Measurements from ENCODE around the gene CLOCK.
A peak's percentile ranks its signal among the peaks of the same experiment; 100 is the strongest.

The CLOCK gene

DNA sequence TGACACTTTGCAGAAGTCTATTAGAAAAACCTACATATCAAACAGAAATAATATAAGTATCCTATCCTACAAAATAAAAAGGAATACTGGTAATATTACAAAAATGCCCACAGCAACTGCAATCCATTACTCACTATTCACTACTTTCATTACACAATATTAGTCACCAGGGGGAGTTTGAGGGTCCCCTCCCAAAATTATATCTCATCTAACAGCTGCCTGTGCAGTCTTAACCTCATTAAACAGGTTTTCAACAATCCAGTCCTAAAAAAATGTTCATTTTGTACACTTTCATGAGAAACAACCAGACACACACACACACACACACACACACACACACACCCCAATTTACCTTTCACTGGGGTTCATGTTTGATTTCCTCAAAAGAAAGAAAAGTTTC, 2.9 kb downstream of the CLOCK start:
- peak overlapping the region; percentile 96 for H3K27ac ChIP-seq
- DNase-seq (ENCODE audit: low read depth, low spot score), result no peak

DNA sequence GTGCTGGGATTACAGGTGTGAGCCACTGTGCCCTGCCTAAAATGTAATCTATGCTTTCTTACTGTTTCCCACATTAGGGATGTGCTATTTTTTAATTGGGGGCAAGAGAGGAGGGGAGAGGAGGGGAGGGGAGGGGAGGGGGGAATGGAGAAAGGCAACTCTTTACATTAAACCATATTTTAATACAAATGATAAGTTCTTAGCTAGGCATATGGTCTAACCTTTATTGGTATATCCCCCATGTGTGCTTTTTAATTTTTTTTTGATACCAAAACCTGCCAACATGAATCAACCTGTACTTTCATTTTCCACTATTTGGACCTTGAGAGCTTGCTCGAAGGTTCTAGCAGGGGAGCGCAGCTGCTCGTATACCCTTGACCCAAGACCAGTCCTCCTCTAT, 6.4 kb downstream of the CLOCK start:
- no peak overlapping the region for H3K27ac ChIP-seq

DNA sequence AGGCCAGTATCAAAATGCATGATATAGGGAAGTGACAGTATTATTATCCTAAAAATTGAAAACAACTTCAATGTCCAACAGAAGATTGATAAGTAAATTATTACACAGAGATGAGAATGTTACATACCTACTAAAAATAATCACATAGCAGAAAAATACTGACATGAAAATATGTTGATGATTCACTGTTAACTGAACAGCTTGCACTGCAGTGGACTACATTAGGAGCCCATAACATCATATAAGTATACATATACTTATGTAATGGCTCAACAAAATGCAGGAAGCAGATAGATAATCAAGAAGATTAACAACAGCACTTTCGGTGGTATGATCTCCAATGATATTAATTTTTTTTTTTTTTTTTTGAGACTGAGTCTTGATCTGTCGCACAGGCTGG, 7.1 kb downstream of the CLOCK start:
- H3K27ac ChIP-seq, result no peak overlapping the region
- no peak for DNase-seq (ENCODE audit: low read depth, low spot score)

More for the DNA sequence above, 6.4 kb downstream of the CLOCK start:
- DNase-seq (ENCODE audit: low read depth, low spot score), result no peak

DNA sequence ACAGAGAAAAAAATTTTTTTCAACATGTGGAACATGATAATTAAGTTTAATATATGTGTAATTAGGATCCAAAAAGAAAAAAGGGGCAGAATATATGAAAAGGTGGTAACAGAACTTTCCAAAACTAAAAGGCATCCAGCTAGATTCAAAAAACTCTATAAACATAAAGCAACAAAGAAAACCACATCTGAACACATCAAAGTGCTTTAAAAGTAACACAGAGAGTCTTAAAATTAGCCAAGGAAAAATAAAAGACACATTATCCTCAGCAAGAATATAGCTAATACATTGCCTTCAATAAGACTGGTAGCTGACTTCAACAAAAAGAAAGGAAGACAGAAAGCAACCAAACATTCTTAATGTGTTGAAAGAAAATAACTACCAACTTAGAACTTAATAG, 8.2 kb downstream of the CLOCK start:
- DNase-seq (ENCODE audit: low read depth, low spot score), result no peak
- H3K27ac ChIP-seq, result no peak overlapping the region

DNA sequence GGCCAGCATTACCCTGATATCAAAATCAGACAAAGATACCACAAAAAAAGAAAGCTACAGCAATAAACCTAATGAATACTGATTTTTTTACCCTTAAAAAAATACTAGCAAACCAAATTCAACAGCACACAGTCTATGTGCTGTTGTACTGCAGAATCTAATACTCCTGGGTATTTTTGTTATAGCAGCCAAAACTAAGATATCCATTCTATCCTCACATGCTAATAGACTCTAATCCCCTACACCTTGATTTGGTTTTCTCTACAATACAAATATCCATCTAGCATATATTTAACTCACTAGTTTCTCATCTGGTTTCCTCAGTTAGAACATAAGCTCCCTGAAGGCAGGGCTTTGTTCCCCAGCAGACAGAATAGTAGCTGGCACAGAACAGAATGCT, 12.4 kb downstream of the CLOCK start:
- H3K27ac ChIP-seq, result no peak overlapping the region
- DNase-seq (ENCODE audit: low read depth, low spot score), result no peak

DNA sequence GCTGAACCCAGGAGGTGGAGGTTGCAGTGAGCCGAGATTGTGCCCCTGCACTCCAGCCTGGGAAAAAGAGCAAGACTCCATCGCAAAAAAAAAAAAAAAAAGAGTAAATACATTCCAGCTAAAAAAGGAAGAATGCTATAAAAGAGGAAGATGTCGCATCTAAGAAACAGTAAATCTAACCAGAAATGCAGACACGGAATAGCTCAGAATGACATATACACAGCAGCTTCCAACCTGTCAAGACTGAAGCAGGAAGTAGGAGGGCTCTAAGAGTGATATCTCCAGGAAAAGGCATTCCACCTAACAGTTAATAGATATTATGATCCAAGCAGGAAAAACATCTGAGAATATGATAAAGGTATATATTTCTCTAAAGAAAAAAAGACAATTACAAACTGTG, 16.0 kb downstream of the CLOCK start:
- no peak for DNase-seq (ENCODE audit: low read depth, low spot score)
- no peak overlapping the region for H3K27ac ChIP-seq

DNA sequence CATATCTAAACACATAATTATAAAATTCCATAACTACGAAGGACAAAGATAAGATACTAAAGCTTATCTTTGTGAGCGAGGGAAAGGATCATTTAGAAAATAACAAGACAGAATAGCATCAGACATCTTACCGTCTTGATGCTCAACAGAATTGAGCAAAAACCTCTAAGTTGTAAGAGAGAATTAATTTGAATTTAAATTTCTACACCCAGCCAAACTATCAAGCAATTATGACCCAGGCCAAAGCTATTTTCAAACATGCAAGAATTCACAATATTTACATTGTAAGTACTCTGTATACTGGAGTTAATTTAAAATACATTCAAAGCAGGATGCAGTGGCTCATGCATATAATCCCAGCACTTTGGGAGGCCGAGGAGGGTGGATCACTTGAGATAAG, 16.5 kb downstream of the CLOCK start:
- no peak overlapping the region for H3K27ac ChIP-seq
- DNase-seq (ENCODE audit: low read depth, low spot score), result no peak

DNA sequence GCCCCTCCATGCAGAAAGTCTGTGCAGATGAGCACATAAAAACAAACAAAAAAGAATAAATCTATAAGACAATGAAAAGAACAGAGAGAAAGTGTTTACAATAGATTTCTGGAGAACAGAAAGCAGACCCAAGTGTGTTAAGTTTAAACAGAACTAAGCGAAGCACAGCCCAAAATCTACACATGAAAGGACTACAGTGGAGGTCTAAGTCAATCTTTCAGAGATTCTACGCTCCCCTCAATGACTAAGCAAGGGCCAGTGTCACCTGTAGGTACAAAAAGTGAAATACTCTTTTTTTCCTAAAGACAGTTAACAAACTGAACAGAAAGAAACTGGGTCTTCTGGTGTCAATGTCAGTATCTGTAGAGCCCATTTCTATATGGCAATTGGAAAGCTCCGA, 18.2 kb downstream of the CLOCK start:
- no peak for DNase-seq (ENCODE audit: low read depth, low spot score)
- H3K27ac ChIP-seq, result no peak overlapping the region

DNA sequence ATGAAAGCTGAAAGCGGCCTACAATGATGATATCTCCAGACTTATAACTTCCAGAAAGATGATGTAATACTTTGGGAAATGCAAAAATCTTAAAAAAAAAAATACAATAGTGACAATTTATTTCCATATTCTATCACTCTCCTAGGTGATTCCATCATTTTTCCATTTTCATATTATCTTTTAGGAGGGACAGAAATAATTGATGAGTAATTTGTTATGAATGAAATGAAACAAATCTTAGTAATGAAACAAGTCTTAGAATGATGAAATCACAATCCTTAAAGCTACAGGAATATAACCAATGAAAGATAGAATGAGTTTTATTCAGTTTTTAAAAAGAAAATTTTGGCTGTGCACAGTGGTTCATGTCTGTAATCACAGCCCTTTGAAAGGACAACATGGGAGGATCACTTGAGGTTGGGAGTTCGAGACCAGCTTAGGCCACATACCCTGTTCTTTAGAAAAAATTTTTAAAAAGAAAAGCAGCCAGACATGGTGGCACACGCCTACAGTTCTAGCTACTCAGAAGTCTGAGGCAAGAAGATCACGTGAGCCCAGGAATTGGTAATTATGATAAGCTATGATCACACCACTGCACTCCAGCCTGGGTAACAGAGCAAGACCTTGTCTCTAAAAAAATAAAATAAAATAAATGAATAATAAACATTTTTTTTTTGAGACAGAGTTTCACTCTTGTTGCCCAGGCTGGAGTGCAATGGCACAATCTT, 21.7 kb downstream of the CLOCK start:
- no peak for DNase-seq (ENCODE audit: low read depth, low spot score)
- peak overlapping the region; percentile 66 for H3K27ac ChIP-seq

DNA sequence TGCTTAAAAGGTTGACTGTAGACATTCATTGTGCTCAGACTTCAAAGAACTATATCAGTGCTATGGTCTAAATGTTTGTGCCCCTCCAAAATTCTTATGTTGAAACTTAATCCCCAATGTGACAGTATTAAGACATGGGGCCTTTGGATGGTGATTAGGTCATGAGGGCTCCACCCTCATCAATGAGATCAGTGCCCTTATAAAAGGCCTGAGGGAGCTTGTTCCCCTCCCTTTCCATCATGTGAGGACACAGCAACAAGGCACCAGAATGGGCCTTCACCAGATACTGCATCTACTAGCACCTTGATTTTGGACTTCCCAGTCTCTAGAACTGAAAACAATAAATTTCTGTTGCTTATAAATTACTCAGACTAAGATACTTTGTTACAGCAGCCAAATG, 28.3 kb downstream of the CLOCK start:
- no peak for DNase-seq (ENCODE audit: low read depth, low spot score)
- no peak overlapping the region for H3K27ac ChIP-seq

DNA sequence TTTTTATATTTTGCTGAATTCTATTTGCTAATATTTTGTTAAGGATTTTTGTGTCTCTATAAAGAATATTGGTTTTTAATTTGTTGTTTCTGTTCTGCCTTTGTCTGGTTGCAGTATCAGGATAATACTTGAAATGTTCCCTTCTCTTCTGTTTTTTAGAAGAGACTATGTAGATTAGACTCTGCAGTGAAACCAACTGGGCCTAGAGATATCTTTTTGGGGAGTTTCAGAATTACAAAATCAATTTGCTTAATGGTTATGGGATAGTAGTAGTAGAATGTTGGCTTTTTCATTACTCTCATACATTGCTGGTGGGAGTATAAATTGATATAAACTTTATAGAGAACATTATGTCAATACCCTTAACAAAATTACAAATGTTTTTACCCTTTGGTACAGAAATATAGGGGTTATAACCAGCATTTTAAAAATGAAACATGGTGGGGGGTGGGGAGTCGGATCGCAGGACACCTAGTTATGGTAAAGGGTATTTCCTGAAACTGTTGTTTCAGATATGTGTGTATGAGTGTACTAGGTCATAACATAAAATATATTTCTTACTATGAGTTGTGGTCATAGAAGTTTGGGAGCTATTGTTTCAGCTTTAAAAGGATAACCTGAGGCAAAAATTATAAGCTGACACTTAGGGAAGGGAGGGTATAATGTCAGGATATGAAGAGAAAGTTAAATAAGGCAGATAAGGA, 29.0 kb downstream of the CLOCK start:
- no peak for DNase-seq (ENCODE audit: low read depth, low spot score)

DNA sequence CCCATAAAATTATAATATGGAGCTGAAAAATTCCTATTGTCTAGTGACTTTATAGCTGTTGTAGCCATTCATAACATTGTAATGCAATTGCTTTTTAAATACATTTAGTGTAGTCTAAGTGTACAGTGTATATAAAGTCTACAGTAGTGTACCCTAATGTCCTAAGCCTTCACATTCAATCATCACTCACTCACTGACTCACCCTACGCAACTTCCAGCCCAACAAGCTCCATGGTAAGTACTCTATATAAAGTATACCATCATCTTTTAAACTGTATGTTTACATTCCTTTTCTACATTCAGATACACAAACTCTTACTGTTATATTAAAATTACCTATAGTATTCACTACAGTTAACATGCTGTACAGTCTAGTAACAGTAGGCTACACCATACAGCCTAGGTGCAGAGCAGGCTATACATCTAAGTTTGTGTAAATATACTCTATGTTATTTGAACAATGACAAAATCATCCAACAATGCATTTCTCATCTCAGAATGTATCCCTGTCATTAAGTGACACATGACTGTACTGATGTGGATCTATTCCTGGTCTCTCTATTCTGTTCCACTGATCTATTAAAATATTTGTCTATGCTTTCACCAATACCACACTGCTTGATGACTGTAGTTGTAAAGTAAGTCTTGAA, 33.7 kb downstream of the CLOCK start:
- peak overlapping the region; percentile 13 for H3K27ac ChIP-seq
- DNase-seq (ENCODE audit: low read depth, low spot score), result no peak

More for the DNA sequence above, 29.0 kb downstream of the CLOCK start:
- no peak overlapping the region for H3K27ac ChIP-seq

DNA sequence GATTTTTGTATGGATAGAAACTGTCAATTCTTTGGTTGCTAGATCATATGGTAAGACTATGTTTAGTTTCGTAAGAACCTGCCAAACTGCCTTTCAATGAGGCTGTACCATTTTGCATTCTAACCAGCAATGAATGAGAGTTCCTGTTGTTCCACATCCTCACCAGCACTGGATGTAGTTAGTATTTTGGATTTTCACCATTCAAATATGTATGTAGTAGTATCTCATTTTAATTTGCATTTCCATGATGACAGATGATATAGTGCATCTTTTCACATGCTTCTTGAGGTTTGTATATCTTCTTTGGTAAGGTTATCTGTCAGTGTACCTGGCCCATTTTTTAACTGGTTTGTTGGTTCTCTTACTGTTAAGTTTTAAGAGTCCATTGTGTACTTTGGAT, 34.6 kb downstream of the CLOCK start:
- no peak for DNase-seq (ENCODE audit: low read depth, low spot score)
- H3K27ac ChIP-seq, result no peak overlapping the region

DNA sequence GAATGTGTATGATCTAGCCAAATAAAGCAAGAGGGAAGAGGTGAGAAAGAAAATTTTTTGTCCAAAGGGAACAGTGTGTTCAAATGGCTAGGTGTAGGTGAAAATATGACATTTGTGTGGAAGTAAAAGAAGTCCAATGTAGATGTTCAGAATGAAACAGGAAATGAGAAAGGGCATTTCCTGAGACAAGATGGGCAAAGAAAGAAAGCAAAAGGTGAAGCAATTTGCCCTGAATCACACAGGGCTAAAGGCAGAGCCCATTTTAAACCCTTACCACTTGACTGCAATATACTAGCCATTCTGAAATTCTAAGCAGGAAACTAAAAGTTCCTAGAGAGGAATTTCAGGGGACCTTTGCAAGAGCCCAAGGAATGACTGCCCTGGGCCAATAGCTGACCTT, 36.0 kb downstream of the CLOCK start:
- no peak overlapping the region for H3K27ac ChIP-seq
- DNase-seq (ENCODE audit: low read depth, low spot score), result no peak

DNA sequence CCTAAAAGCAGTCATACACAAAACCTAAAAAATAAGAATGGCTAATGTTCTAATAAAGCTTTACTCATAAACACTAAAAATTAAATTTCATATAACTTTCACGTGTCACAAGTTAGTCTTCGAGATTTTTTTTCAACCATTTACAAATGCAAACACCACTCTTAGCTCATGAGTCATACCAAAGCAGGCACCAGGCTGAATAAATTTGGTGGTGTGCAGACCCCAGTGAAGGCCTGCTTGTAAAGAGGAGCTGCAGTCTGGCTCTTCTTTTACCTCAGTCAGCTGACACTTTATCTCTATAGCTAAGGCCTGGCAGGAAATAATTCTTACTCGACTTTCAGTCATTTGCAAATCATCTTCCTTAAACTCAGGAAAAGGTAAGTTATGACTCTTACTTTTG, 37.4 kb downstream of the CLOCK start:
- H3K27ac ChIP-seq, result no peak overlapping the region
- DNase-seq (ENCODE audit: low read depth, low spot score), result no peak

DNA sequence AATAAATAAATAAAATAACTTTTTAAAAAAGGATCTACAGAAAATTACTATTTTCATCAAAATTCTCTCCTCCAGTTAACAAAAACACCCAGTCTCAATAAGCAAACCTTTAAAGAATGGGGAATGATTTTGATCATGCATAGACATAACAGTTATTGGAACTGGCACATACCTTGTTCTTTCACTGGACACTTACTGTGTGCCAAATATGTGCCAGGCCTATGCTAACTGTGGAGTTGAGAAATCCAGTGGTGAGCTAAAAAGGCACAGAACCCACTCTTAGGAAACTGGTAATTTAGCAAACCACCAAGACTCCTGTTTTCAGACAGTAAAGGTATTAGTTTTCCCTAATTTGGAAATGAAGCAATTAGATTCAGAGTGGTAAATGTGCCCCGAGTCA, 39.1 kb downstream of the CLOCK start:
- H3K27ac ChIP-seq, result no peak overlapping the region

DNA sequence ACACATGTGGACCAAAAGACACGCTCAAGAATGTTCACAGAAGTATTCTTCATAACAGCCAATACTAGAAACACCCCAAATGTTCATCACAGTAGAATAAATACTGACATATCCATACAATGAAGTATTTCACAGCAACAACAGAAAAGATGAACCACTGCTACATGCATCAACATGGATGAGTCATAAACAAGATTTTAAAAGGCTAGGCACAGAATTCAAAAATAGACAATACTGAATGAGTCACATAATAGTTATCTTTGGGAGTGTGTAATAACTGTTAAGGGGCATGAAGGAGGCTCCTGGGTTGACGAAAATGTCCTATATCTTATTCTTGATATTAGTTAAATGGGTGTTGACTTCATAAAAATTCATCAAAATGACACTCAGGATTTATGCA, 43.5 kb downstream of the CLOCK start:
- DNase-seq (ENCODE audit: low read depth, low spot score), result peak; percentile 40
- peak overlapping the region; percentile 21 for H3K27ac ChIP-seq

More for the DNA sequence above, 39.1 kb downstream of the CLOCK start:
- no peak for DNase-seq (ENCODE audit: low read depth, low spot score)

DNA sequence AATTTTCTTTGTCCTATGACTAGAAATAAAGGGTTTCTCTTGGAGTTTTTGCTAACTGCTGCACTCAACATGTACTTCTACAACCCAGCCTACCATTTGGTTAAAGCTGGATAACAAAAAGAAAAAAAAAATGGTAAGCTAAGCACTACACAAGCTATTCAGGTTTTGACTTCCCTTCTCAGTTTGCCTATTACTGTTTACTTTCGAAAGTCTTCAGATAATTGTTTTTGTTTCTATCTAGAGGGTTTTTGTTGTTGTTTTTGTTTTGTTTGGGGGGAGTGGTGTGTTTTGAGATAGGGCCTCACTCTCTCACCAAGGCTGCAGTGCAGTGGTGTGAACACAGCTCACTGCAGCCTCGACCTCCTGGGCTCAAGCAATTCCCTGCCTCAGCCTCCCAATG, 46.6 kb downstream of the CLOCK start:
- DNase-seq (ENCODE audit: low read depth, low spot score), result no peak
- H3K27ac ChIP-seq, result no peak overlapping the region

DNA sequence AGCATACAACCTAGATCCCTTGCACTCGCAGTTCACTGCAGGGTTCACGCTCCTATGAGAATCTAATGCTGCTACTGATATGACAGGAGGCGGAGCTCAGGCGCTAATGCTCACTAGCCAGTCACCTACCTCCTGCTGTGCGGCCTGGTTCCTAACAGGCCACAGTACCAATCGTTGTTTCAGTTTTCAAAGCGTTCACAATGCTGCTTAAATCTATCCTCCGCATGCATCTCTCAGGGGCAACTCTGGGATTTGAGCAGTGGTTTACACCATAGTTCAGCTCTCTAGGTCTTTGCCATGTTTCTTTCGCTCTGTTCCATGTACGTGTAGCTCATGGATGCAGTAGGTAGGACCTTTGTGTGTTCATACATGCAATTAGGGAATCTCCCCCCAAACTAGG, 47.2 kb downstream of the CLOCK start:
- no peak for DNase-seq (ENCODE audit: low read depth, low spot score)
- no peak overlapping the region for H3K27ac ChIP-seq

DNA sequence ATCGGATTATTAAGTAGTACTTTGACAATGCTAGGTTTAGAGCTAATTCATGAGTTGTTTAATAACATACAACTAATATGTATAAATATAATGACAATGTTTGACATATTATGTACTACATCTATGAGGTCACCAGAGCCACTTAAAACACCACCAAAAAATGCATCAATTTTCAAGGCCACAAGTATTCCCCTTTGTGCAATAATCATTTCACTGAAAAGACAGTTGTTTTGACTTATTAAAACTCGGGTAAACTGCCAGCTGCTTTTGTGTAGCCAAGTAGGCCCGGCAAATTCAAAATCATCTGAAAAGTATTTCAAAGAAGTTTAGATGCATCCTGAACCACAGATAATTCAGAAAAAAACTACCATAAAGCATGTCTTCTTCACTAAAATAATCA, 48.7 kb downstream of the CLOCK start:
- no peak for DNase-seq (ENCODE audit: low read depth, low spot score)
- H3K27ac ChIP-seq, result no peak overlapping the region

DNA sequence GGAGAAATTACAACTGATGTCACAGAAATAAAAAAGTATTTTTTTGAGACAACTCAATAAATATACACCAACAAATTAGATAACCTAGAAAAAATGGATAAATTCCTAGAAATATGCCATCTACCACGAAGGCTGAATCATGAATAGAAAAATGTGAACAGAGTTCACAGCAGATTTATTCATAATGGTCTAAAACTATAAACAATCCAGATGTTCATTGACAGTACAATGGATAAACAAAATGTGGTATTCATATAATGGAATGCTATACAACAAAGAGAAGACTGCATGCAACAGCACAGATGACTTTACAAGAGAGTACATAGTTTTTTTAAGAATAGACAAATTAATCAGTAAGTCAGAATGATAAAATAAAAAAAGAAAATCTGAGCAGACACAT, 55.2 kb downstream of the CLOCK start:
- DNase-seq (ENCODE audit: low read depth, low spot score), result no peak
- H3K27ac ChIP-seq, result no peak overlapping the region

DNA sequence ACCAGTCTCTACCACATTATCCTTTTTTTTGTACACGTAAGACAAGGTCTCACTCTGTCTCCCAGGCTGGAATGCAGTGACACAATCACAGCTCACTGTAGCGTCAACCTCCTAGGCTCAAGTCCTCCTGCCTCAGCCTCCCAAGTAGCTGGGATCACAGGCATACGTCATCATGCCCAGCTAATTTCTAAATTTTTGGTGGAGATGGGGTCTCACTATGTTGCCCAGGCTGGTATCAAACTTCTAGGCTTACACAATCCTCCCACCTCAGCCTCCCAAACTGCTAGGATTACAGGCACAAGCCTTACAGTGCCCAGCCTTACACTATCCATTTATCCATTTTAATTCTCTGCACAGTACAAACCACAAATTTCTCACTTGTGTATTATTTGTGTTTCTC, 58.0 kb downstream of the CLOCK start:
- DNase-seq (ENCODE audit: low read depth, low spot score), result no peak

More for the DNA sequence above, 58.0 kb downstream of the CLOCK start:
- no peak overlapping the region for H3K27ac ChIP-seq
